ENCODE data around the gene ZGPAT. TPM values are rescaled to one million over a fixed set of nuclear protein-coding genes. Genes with fewer than 3 reads are reported as not detected.

The ZGPAT gene
- total RNA-seq, 1 experiment from 2014 or later, result 35.8 TPM

DNA sequence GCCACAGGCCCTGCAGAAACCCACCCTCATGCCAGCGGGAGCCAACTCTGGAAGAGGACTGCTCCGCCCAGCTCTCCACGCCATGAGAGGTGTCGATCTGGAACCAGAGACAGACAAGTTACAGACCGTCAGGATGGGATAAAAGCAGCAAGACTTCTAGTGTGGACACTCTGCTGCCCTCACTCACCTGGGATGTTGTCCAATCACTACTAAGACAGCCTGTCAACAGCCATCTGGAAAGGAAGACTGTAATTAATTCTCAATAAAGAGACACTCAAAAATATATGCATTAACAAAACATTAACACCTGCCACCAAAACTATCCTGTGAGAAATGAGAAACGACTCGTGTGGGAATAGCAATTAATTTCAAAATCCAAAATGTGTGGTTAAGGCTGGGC, 60.0 kb downstream of the ZGPAT start:
- DNase-seq (ENCODE audit: low read depth, low spot score), result no peak
- H3K4me3 ChIP-seq (ENCODE audit: low read depth in 2 of 2, low read length in 2 of 2), result no peak overlapping the region
- H3K9me3 ChIP-seq (ENCODE audit: control insufficient read depth, insufficient read depth, low read depth, low read length), result no peaks in the 10 kb centered on the region
- no peaks in the 10 kb centered on the region for H3K36me3 ChIP-seq (ENCODE audit: control insufficient read depth, insufficient read depth, low read length)
- in situ Hi-C loops (cut with HindIII; ENCODE audit: low pct_unique_long_range_greater_than_20kb, low sequenced_read_pairs) (no loop called here), intact Hi-C loops (cut with micrococcal nuclease; ENCODE audit: unreplicated experiment) (no loop called here)
- BruUV-seq (replicated peaks), result no TSS peak
- TF ChIP-seq SIN3A (IDR thresholded peaks at IDR 0.05; ENCODE audit: borderline replicate concordance, insufficient read depth, low read depth, low read length) (no peak), POLR2AphosphoS5 (IDR thresholded peaks at IDR 0.05; ENCODE audit: low read depth, low read length) (no peak), TCF7L2 (IDR thresholded peaks at IDR 0.05; ENCODE audit: low read depth, low read length) (no peak)
- TF ChIP-seq, protein P1, sequence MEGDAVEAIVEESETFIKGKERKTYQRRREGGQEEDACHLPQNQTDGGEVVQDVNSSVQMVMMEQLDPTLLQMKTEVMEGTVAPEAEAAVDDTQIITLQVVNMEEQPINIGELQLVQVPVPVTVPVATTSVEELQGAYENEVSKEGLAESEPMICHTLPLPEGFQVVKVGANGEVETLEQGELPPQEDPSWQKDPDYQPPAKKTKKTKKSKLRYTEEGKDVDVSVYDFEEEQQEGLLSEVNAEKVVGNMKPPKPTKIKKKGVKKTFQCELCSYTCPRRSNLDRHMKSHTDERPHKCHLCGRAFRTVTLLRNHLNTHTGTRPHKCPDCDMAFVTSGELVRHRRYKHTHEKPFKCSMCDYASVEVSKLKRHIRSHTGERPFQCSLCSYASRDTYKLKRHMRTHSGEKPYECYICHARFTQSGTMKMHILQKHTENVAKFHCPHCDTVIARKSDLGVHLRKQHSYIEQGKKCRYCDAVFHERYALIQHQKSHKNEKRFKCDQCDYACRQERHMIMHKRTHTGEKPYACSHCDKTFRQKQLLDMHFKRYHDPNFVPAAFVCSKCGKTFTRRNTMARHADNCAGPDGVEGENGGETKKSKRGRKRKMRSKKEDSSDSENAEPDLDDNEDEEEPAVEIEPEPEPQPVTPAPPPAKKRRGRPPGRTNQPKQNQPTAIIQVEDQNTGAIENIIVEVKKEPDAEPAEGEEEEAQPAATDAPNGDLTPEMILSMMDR (IDR thresholded peaks at IDR 0.05), result no peak
- TF ChIP-seq, protein P2, sequence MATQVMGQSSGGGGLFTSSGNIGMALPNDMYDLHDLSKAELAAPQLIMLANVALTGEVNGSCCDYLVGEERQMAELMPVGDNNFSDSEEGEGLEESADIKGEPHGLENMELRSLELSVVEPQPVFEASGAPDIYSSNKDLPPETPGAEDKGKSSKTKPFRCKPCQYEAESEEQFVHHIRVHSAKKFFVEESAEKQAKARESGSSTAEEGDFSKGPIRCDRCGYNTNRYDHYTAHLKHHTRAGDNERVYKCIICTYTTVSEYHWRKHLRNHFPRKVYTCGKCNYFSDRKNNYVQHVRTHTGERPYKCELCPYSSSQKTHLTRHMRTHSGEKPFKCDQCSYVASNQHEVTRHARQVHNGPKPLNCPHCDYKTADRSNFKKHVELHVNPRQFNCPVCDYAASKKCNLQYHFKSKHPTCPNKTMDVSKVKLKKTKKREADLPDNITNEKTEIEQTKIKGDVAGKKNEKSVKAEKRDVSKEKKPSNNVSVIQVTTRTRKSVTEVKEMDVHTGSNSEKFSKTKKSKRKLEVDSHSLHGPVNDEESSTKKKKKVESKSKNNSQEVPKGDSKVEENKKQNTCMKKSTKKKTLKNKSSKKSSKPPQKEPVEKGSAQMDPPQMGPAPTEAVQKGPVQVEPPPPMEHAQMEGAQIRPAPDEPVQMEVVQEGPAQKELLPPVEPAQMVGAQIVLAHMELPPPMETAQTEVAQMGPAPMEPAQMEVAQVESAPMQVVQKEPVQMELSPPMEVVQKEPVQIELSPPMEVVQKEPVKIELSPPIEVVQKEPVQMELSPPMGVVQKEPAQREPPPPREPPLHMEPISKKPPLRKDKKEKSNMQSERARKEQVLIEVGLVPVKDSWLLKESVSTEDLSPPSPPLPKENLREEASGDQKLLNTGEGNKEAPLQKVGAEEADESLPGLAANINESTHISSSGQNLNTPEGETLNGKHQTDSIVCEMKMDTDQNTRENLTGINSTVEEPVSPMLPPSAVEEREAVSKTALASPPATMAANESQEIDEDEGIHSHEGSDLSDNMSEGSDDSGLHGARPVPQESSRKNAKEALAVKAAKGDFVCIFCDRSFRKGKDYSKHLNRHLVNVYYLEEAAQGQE (IDR thresholded peaks at IDR 0.05; ENCODE audit: insufficient read depth in 1 of 2, low read depth in 2 of 2, low read length in 1 of 2), result no peak
- ATAC-seq, result no peak
- CTCF ChIA-PET, result no interaction called here
- POLR2A ChIA-PET, result no interaction called here
- no peaks in the 10 kb centered on the region for H3K27me3 ChIP-seq (ENCODE audit: control insufficient read depth, insufficient read depth, low read length)
- H3K27ac ChIP-seq (ENCODE audit: low read length), result no peak overlapping the region
- H3K4me1 ChIP-seq (ENCODE audit: control insufficient read depth, insufficient read depth, low read length), result peaks cover 2% of the 10 kb centered on the region; the same call in 1 of the 2 replicates

DNA sequence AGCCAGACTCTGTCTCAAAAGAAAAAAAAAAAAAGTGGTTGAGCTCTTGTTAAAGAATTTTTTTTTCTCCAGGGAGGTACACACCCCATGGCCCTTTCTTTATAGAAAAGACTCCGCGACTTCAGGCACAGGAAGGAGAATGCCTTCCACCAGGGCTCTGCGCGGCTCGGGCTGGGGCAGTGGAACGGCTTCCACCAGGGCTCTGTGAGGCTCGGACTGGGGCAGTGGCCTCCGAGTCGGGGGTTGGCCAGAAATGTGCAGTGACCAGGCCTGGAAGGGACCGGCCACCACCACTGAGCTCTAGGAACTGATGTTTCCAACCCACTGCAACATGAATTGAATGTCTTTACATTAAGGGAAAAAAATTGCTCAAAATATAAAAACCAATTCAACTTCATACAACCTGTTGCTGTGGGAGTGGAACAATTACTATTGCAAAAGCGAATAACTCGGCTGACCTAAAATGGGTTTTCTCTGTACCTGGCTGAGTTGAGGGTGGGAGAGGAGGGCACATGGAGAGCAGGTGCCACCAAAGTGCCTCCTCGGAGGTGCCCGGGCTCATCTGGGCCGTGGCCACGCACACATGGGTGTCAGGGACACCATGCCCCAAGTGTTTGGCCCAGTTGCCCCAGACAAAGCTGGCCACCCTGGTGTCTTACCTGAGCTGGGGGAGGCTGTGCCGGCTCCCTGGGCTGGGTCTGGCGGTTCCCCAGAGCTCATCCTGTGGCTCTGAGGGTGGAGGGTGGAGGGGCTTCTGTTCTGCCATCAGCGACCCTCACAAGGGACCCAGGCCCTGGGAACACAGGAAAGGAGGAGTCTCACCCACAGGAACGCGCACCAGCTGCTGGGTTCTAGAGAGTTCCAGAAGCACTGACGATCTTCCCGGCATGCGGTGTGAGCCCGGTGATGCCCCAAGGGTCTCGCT, 61.0 kb downstream of the ZGPAT start:
- peaks cover 5% of the 10 kb centered on the region; the same call in 1 of the 2 replicates for H3K4me1 ChIP-seq (ENCODE audit: control insufficient read depth, insufficient read depth, low read length)
- H3K4me3 ChIP-seq (ENCODE audit: low read depth in 2 of 2, low read length in 2 of 2), result no peak overlapping the region
- no peak overlapping the region for H3K27ac ChIP-seq (ENCODE audit: low read length)
- no peak for TF ChIP-seq POLR2AphosphoS5 (IDR thresholded peaks at IDR 0.05; ENCODE audit: low read depth, low read length)
- TF ChIP-seq SIN3A (IDR thresholded peaks at IDR 0.05; ENCODE audit: borderline replicate concordance, insufficient read depth, low read depth, low read length), result no peak
- TF ChIP-seq, protein P1 (IDR thresholded peaks at IDR 0.05), result no peak
- POLR2A ChIA-PET, result no interaction called here
- CTCF ChIA-PET, result no interaction called here
- BruUV-seq (replicated peaks), result no TSS peak
- no peaks in the 10 kb centered on the region for H3K27me3 ChIP-seq (ENCODE audit: control insufficient read depth, insufficient read depth, low read length)
- in situ Hi-C loops (cut with HindIII; ENCODE audit: low pct_unique_long_range_greater_than_20kb, low sequenced_read_pairs) (no loop called here), intact Hi-C loops (cut with micrococcal nuclease; ENCODE audit: unreplicated experiment) (no loop called here)
- DNase-seq (ENCODE audit: low read depth, low spot score) (no peak), ATAC-seq (no peak)
- no peaks in the 10 kb centered on the region for H3K9me3 ChIP-seq (ENCODE audit: control insufficient read depth, insufficient read depth, low read depth, low read length)
- no peaks in the 10 kb centered on the region for H3K36me3 ChIP-seq (ENCODE audit: control insufficient read depth, insufficient read depth, low read length)

All from Panc1 (cell line).